Measurements from ENCODE around the gene SEMA6D.

SEMA6D gene

DNA sequence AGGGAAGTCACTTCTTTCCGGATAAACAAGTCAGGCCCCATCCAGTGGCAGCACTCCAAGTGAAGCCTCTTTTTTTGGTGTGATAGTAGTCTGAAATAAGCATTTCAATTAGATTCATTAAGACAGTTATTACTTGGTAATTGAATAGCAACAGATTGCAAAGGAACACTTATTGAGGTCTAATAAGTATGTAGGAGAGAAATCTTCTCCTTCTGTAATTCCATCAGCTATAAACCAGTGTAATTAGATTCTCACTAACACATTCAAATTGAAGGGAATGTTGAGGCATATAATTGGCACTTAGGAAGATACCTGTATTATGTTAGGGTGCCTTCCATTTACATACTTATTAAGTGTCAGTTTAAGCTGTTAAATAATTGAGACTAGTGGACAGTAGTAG, 73.9 kb downstream of the SEMA6D start:
- DNase-seq (ENCODE audit: extremely low spot score) = no peak
- TF ChIP-seq CTCF (IDR thresholded peaks at IDR 0.05; ENCODE audit: control extremely low read depth, extremely low read depth, low read depth, missing control alignments) = no peak
- ChIA-PET CTCF (interaction anchor here (1.0 to 1.1 kb wide), 2 partner anchors 17 to 79 kb away, joined by 3 read pairs; no protein-coding TSS in a partner anchor), POLR2A (no interaction called here)

DNA sequence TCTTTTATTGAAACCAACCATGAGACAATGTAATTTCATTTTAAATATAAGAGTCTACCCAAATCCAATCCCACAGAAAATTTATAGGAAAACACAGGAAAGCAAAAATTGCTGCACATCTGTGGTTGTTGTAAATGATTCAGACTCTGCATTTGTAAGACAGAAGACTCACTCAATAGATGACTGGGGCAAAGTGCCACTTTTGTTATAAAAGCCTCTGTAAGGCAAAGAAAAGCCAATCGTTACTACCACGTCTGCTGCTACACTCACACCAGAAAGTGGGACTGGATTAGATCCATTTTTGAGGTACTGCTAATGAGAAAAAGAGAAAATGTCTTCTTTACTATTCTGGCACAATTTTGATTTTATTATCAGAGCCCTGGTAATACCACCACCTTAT, 74.9 kb downstream of the SEMA6D start:
- ChIA-PET CTCF (no interaction called here), POLR2A (no interaction called here)
- TF ChIP-seq CTCF (IDR thresholded peaks at IDR 0.05; ENCODE audit: control extremely low read depth, extremely low read depth, low read depth, missing control alignments) = no peak
- DNase-seq (ENCODE audit: extremely low spot score) = no peak

GRCh38 chr15:47794252-47794914, 77.1 kb downstream of the SEMA6D start:
- POLR2A ChIA-PET = no interaction called here
- DNase-seq (ENCODE audit: extremely low spot score) = no peak
- TF ChIP-seq CTCF (IDR thresholded peaks at IDR 0.05; ENCODE audit: control extremely low read depth, extremely low read depth, low read depth, missing control alignments) = no peak
- CTCF ChIA-PET = no interaction called here

- no peak for DNase-seq (ENCODE audit: extremely low spot score)
- POLR2A ChIA-PET = no interaction called here
- CTCF ChIA-PET = interaction anchor here (1.0 to 1.8 kb wide), 4 partner anchors 11 to 28 kb away, joined by 3 to 5 read pairs (median 4); no protein-coding TSS in a partner anchor
- no peak for TF ChIP-seq CTCF (IDR thresholded peaks at IDR 0.05; ENCODE audit: control extremely low read depth, extremely low read depth, low read depth, missing control alignments)
These were observed 78.6 kb downstream of the SEMA6D start for GRCh38 chr15:47795864-47796263.

DNA sequence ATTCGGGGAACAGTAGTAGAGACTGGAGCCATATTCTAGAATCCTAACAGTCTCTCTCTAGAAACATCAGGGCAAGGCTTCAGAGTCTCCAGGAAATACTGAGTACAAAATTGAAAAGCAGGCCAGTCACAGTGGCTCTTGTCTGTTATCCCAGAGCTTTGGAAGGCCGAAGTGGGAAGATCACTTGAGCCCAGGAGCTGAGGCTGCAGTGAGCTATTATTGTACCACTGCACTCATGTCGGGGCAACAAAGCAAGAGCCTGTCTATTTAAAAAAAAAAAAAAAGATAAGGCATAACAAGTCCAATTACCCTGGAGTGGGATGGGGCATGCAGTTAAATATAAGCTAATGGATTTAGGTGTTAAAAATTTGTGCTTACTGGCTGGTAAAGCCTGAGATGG, 79.0 kb downstream of the SEMA6D start:
- ChIA-PET POLR2A (no interaction called here), CTCF (interaction anchor here (1.0 to 1.8 kb wide), 4 partner anchors 10 to 27 kb away, joined by 3 to 5 read pairs (median 4); no protein-coding TSS in a partner anchor)
- DNase-seq (ENCODE audit: extremely low spot score) = no peak
- no peak for TF ChIP-seq CTCF (IDR thresholded peaks at IDR 0.05; ENCODE audit: control extremely low read depth, extremely low read depth, low read depth, missing control alignments)

DNA sequence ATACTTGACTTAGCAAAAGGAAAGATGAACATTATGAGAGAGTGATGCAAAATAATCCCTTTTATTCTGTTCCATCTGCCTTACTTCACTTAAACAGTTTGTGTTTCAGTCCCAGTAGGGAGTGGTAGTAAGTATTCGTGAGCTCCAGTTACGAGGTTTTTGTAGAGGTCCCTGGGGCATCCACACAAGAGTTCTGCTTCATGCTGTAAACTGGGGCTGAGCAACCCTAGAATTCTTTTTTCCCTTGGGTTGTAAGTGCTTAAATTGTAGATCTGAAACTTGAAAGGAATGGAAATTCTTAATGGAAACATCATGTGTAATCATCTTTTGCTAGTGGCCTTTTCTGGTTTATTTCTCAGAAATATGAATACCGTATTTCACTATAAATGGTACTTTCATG, 79.5 kb downstream of the SEMA6D start:
- TF ChIP-seq CTCF (IDR thresholded peaks at IDR 0.05; ENCODE audit: control extremely low read depth, extremely low read depth, low read depth, missing control alignments) = no peak
- ChIA-PET CTCF (interaction anchor here (1.5 to 1.8 kb wide), 3 partner anchors 12 to 27 kb away, joined by 4 to 5 read pairs (median 5); no protein-coding TSS in a partner anchor), POLR2A (no interaction called here)
- DNase-seq (ENCODE audit: extremely low spot score) = no peak

Measured in GM10248 (cell line).